Thyroid gland (tissue), 4 donors: ENCODE results near the gene YTHDF1. TPM values are rescaled to one million over a fixed set of nuclear protein-coding genes. Genes with fewer than 3 reads are reported as not detected.

Experiments used
- DNase-seq, 2 donors: peaks; one replicate each; pipeline ENCODE4 v3.0.0-alpha.2; 2019
- H3K27ac ChIP-seq, 3 donors: fragments of 200-600 bp; sonication (generic); 1 replicate in 2 of 3; 2 replicates in 1 of 3; pipeline ENCODE4 v1.5.1; 2016 to 2019; ENCODE audit warnings: mild to moderate bottlenecking in 1 of 3, moderate library complexity in 1 of 3
- H3K27me3 ChIP-seq: fragments of 200-600 bp; sonication (generic); one replicate; pipeline ENCODE4 v1.5.1; 2019
- H3K36me3 ChIP-seq, 2 donors: fragments of 200-600 bp; sonication (generic); one replicate each; pipeline ENCODE4 v1.5.1; 2016 to 2019
- H3K4me1 ChIP-seq, 2 donors: fragments of 200-600 bp; sonication (generic); one replicate each; pipeline ENCODE4 v1.5.1; 2017 to 2019
- H3K4me3 ChIP-seq, 3 donors: fragments of 200-600 bp; sonication (generic); replicated peaks in 1 of 3; 1 replicate in 2 of 3; 2 replicates in 1 of 3; pipeline ENCODE4 v1.5.1; 2016; ENCODE audit warnings: mild to moderate bottlenecking in 1 of 3
- H3K9me3 ChIP-seq: fragments of 200-600 bp; sonication (generic); one replicate; pipeline ENCODE4 v1.5.1; 2017
- POLR2A ChIP-seq, 2 donors: fragments of 450-650 bp; IDR thresholded peaks; one replicate each; pipeline ENCODE4 v1.6.1; 2017; ENCODE audit warnings: antibody characterized with exemption in 2 of 2, mild to moderate bottlenecking in 2 of 2, moderate library complexity in 1 of 2
- WGBS, 2 donors: methylation state at CpG; one replicate each; pipeline ENCODE4 v1.1.5; 2017; 5-methylcytosine and 5-hydroxymethylcytosine counted together
- intact Hi-C: fragments of 100-400 bp; cut with DNase I; formaldehyde crosslinking; loops from one replicate; pipeline ENCODE4 v1.15.1; 2023
- total RNA-seq, 4 donors: library from RNA; depleted of rRNA; stranded (reverse); fragments of >200 nt; gene quantifications; one replicate each; pipeline ENCODE4 v1.2.3, GENCODE V29; 2016
- TF ChIP-seq, protein P1 (sequence below), 6 experiments: fragments of 200-600 bp in 3 of 6; fragments of 450-650 bp in 3 of 6; sonication (generic) in 3 of 6; IDR thresholded peaks; one replicate each; pipeline ENCODE4 v1.5.1; 2016 to 2019; ENCODE audit warnings: antibody characterized with exemption in 6 of 6, mild to moderate bottlenecking in 2 of 6, inconsistent platforms in 1 of 6, moderate library complexity in 1 of 6

YTHDF1 gene
- total RNA-seq, 4 donors from 2014 or later = 41.3 to 54.2 (median 43.4) TPM

DNA sequence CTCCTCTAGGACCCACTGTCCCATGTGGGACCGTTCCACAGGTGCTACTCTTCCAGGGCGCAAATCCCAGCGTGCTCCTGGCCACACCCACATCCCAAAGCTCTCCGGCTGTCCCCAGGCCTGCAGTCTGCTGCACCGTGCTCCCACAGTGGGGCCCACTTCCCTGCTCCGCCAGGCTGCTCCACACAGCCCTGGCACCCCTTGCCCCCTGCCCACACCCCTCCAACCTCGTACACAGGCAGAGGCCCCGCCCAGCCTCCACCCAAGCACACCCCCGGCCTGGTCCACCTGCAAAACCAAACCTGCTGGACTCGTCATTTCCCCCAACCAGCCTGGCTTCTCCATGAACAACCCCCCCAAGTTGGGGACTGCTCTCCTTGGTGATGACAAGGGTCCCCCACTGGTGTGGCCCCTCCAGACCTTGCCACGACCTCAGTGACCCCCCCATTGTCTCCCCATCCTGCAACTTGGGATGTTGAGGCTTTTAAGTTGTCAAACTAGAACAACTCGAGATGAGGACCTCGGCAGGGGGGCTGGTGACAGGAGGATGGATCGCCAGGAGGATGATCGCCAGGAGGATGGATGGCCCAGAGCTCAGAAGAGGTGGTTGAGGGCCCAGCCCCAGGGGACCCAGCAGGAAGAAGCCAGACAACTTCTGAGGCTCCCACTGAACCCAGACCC, 27.1 kb downstream of the YTHDF1 start:
- H3K36me3 ChIP-seq = no peaks in the 10 kb centered on the region
- no peak for DNase-seq
- WGBS, 2 donors = 71 to 74% methylated on average over 10 to 13 of the region's 15 CpGs

DNA sequence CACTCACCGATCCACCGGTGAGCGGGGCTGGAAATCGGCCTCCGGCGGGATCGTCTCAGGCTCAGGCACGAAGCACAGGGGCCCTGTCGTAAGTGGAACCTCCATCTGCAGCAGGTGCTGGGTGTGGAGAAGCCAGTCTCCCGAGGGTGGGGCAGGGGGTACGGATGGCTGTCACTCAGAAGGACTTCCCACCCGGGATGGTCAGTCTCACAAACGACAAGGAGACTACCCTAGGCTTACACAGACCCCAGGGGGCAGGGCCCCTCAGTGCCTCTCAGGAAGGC, 27.8 kb downstream of the YTHDF1 start:
- no peak for TF ChIP-seq POLR2A (IDR thresholded peaks at IDR 0.05)
- TF ChIP-seq, protein P1, sequence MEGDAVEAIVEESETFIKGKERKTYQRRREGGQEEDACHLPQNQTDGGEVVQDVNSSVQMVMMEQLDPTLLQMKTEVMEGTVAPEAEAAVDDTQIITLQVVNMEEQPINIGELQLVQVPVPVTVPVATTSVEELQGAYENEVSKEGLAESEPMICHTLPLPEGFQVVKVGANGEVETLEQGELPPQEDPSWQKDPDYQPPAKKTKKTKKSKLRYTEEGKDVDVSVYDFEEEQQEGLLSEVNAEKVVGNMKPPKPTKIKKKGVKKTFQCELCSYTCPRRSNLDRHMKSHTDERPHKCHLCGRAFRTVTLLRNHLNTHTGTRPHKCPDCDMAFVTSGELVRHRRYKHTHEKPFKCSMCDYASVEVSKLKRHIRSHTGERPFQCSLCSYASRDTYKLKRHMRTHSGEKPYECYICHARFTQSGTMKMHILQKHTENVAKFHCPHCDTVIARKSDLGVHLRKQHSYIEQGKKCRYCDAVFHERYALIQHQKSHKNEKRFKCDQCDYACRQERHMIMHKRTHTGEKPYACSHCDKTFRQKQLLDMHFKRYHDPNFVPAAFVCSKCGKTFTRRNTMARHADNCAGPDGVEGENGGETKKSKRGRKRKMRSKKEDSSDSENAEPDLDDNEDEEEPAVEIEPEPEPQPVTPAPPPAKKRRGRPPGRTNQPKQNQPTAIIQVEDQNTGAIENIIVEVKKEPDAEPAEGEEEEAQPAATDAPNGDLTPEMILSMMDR (IDR thresholded peaks at IDR 0.05) = no peak
- DNase-seq = no peak
- Histone ChIP-seq H3K27ac (no peak overlapping the region), H3K4me3 (no peak overlapping the region), H3K36me3 (no peaks in the 10 kb centered on the region), H3K4me1 (no peaks in the 10 kb centered on the region), H3K9me3 (no peaks in the 10 kb centered on the region), H3K27me3 (no peaks in the 10 kb centered on the region)
- intact Hi-C loops = loop anchor here (5.0 kb wide), 1 partner anchor 49 kb away; the partner anchor contains the start of gene BIRC7
- WGBS, 2 donors = 81 to 90% methylated on average over 8 to 10 of the region's 13 CpGs

More for the DNA sequence above, 27.1 kb downstream of the YTHDF1 start:
- Histone ChIP-seq H3K27me3 (no peaks in the 10 kb centered on the region), H3K27ac (no peak overlapping the region), H3K4me3 (no peak overlapping the region), H3K4me1 (no peaks in the 10 kb centered on the region), H3K9me3 (no peaks in the 10 kb centered on the region)
- intact Hi-C loops = loop anchor here (5.0 kb wide), 1 partner anchor 49 kb away; the partner anchor contains the start of gene BIRC7
- TF ChIP-seq POLR2A (IDR thresholded peaks at IDR 0.05) = no peak
- TF ChIP-seq, protein P1 (IDR thresholded peaks at IDR 0.05) = no peak

DNA sequence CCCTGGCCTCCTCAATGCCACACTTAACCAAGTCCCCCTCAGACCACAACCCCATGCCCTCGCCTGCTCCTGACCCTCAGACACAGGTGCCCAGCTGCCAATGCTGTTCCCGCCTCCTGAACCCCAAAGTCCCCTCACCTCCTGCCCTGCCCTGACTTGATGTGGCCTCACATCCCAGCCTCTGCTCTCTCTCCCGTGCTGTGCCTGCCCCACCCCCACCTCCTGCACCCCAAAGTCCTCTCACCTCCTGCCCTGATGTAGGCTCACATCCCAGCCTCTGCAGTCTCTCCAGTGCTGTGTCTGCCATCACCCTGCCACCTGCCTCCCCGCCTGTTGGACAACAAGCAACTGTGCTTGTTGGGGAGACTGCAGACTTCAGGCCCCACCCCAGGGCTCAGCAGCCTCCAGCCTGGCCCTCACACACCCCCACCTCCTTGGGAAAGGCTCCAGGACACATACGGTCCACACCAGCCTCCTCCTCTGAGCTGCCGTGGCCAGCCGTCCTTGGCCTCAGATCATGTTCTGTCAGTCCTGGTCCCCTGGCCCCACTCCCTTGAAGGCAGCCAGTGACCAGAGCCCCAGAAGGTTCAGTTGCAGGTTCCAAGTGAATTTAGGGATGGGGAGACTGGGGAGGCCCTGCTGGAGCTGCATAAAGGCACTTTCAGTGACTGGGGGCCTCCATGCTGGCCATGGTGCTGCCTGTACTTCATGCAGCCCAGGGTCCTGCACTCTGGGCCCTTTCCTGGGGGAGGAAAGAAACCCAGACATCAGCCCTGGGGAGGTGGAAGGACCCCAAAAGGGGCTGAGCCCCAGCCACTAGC, 28.4 kb downstream of the YTHDF1 start:
- H3K9me3 ChIP-seq = no peaks in the 10 kb centered on the region
- H3K36me3 ChIP-seq = no peaks in the 10 kb centered on the region
- no peak for DNase-seq
- no peak overlapping the region for H3K27ac ChIP-seq
- WGBS, 2 donors = 70 to 81% methylated on average over 6 to 7 of the region's 7 CpGs
- no peaks in the 10 kb centered on the region for H3K27me3 ChIP-seq
- no peak overlapping the region for H3K4me3 ChIP-seq
- no peaks in the 10 kb centered on the region for H3K4me1 ChIP-seq
- intact Hi-C loops = loop anchor here (5.0 kb wide), 1 partner anchor 50 kb away; the partner anchor contains the start of gene BIRC7
- TF ChIP-seq, protein P1 (IDR thresholded peaks at IDR 0.05) = no peak
- TF ChIP-seq POLR2A (IDR thresholded peaks at IDR 0.05) = no peak

DNA sequence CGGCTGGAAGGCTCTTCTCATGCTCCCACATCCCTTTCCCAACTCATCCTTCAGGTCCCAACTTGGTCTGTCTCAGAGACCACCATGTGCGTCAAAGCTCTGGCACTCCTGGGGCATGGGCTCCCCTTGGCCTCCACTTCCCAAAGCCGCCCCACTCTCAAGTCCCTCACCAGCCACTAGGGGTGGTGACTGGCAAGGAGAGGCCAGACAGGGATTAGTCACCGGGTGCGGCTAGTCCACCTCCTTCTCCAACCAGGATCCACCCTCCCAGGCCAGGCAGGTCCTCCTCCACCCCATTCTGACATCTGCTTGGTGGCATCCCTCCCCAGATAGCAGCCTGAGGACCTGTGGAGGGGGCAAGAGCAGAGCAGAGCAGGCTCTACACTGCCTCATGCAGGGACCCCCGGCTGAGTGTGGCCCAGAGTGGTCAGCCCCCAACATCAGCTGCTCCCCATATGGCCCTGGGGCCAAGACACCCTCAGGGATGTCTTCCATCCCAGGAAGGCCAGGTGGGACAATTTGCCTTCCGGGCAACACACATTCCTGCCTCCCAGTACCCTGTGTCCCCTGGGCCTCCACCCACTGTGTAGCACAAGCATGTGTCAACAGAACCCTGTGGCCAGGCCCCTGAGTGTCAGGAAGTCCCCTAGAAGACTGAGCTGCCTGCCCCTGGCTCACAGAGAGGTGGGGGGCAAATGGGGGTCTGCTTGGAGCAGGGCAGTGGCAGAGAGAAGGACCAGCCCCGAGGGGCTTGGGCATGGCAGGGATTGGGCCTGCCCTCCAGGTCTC, 29.2 kb downstream of the YTHDF1 start:
- H3K36me3 ChIP-seq = no peaks in the 10 kb centered on the region
- 86 to 87% methylated on average over 5 to 7 of the region's 8 CpGs for WGBS, 2 donors
- H3K27me3 ChIP-seq = no peaks in the 10 kb centered on the region
- no peak for TF ChIP-seq POLR2A (IDR thresholded peaks at IDR 0.05)
- TF ChIP-seq, protein P1 (IDR thresholded peaks at IDR 0.05) = no peak
- no peaks in the 10 kb centered on the region for H3K9me3 ChIP-seq
- H3K27ac ChIP-seq = no peak overlapping the region
- H3K4me1 ChIP-seq = no peaks in the 10 kb centered on the region
- intact Hi-C loops = loop anchor here (5.0 kb wide), 1 partner anchor 51 kb away; the partner anchor contains the start of gene BIRC7
- no peak for DNase-seq
- H3K4me3 ChIP-seq = no peak overlapping the region
